PFSK-1 (cell line): Measurements from ENCODE around the gene FRMD4B.

ENCODE experiments used
- POLR2AphosphoS5 ChIP-seq: IDR thresholded peaks from 2 replicates; pipeline ENCODE4 v1.6.1; 2012; ENCODE audit warnings: low read depth, mild to moderate bottlenecking, control low read depth, low read length, moderate library complexity
- SIN3A ChIP-seq: IDR thresholded peaks from 2 replicates; pipeline ENCODE4 v1.6.1; 2012; ENCODE audit warnings: mild to moderate bottlenecking, low read length, moderate library complexity, borderline replicate concordance; ENCODE audit not compliant: insufficient read depth
- TAF1 ChIP-seq: IDR thresholded peaks from 2 replicates; pipeline ENCODE4 v1.6.1; 2012; ENCODE audit warnings: low read length, control low read depth, borderline replicate concordance; ENCODE audit not compliant: insufficient read depth

DNA sequence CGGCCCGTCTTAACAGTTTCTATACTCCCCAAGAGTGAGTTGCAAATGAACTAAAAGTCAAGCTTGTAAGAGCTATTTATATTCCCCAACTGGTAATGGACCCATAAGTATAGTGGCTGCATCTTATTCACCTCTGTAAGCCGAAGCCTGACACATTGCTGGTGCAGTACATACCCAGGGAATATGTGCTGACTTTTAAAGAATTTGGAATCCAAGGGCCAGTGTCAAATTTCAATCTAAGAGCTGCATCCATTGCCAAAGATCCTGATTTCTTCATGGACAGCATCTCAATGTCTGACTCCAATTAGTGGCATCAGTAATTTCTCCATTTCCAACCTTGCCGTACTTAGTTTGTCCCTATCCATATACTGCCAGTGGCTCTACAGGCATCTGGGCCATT lies 42.0 kb downstream of the FRMD4B start:
- TF ChIP-seq TAF1 (no peak), SIN3A (no peak), POLR2AphosphoS5 (no peak)
